OCI-LY1 (cell line): Measurements from ENCODE around the gene PPP1R36.

Experiments
- H2AFZ ChIP-seq: fragments of 200-600 bp; sonication (generic), shearing (Covaris generic); 2 replicates; pipeline ENCODE4 v1.6.0; 2014; ENCODE audit warnings: antibody characterized with exemption, mild to moderate bottlenecking, low read length
- H3F3A ChIP-seq: fragments of 200-600 bp; sonication (generic), shearing (Covaris generic); 2 replicates; pipeline ENCODE4 v1.6.0; 2014; ENCODE audit warnings: mild to moderate bottlenecking, antibody characterized with exemption, low read length, moderate library complexity; ENCODE audit not compliant: insufficient read depth
- H3K27ac ChIP-seq: fragments of 200-600 bp; sonication (generic); 2 replicates; pipeline ENCODE4 v1.5.1; 2014; ENCODE audit warnings: low read length, mixed run types, mild to moderate bottlenecking, low read depth; ENCODE audit not compliant: poor library complexity, severe bottlenecking
- H3K27me3 ChIP-seq: fragments of 200-600 bp; sonication (generic); 2 replicates; pipeline ENCODE4 v1.6.0; 2014; ENCODE audit warnings: antibody characterized with exemption, mild to moderate bottlenecking, low read length, moderate library complexity; ENCODE audit not compliant: insufficient read depth
- H3K36me3 ChIP-seq: fragments of 200-600 bp; sonication (generic); 2 replicates; pipeline ENCODE4 v1.6.1; 2014; ENCODE audit warnings: mild to moderate bottlenecking, antibody characterized with exemption, low read length, moderate library complexity, mixed read lengths; ENCODE audit not compliant: insufficient read depth
- H3K4me1 ChIP-seq: fragments of 200-600 bp; sonication (generic); 2 replicates; pipeline ENCODE4 v1.5.1; 2014; ENCODE audit warnings: mild to moderate bottlenecking, low read length, moderate library complexity; ENCODE audit not compliant: insufficient read depth, severe bottlenecking
- H3K4me2 ChIP-seq: fragments of 200-600 bp; sonication (generic), shearing (Covaris generic); 2 replicates; pipeline ENCODE4 v1.6.1; 2014; ENCODE audit warnings: low read length
- H3K4me3 ChIP-seq: fragments of 200-600 bp; sonication (generic); 2 replicates; pipeline ENCODE4 v1.5.1; 2014; ENCODE audit warnings: low read length, low read depth, mild to moderate bottlenecking, mixed read lengths; ENCODE audit not compliant: poor library complexity, severe bottlenecking
- H3K79me2 ChIP-seq: fragments of 200-600 bp; shearing (Covaris generic); 2 replicates; pipeline ENCODE4 v1.6.1; 2016; ENCODE audit warnings: mixed run types, low read length, mixed read lengths; ENCODE audit not compliant: insufficient read depth
- H3K9ac ChIP-seq: fragments of 200-600 bp; sonication (generic), shearing (Covaris generic); 2 replicates; pipeline ENCODE4 v1.6.1; 2014; ENCODE audit warnings: mild to moderate bottlenecking, low read length, mixed read lengths
- H3K9me2 ChIP-seq: fragments of 200-600 bp; sonication (generic), shearing (Covaris generic); 2 replicates; pipeline ENCODE4 v1.6.1; 2014; ENCODE audit warnings: low read depth, mild to moderate bottlenecking, low read length, mixed read lengths
- H3K9me3 ChIP-seq: fragments of 200-600 bp; shearing (Covaris generic); 2 replicates; pipeline ENCODE4 v1.6.1; 2014; ENCODE audit warnings: low read length, mixed read lengths
- H4K20me1 ChIP-seq: fragments of 200-600 bp; sonication (generic), shearing (Covaris generic); 2 replicates; pipeline ENCODE4 v1.6.0; 2016; ENCODE audit warnings: mild to moderate bottlenecking, low read length; ENCODE audit not compliant: insufficient read depth
- CTCF ChIP-seq: fragments of 200-600 bp; sonication (generic), shearing (Covaris generic); IDR thresholded peaks from 2 replicates; pipeline ENCODE4 v1.5.1; 2017; ENCODE audit warnings: mild to moderate bottlenecking, antibody characterized with exemption, low read length, moderate library complexity, mixed read lengths
- EZH2 ChIP-seq: fragments of 200-600 bp; sonication (generic), shearing (Covaris generic); IDR thresholded peaks from 2 replicates; pipeline ENCODE4 v1.8.0; 2017; ENCODE audit warnings: borderline replicate concordance, mixed run types, mild to moderate bottlenecking, antibody characterized with exemption, low read length, moderate library complexity, mixed read lengths

Gene PPP1R36

GRCh38 chr14:64577211-64577610 is 27.4 kb downstream of the PPP1R36 start:
- Histone ChIP-seq H3K36me3 (no peaks in the 10 kb centered on the region), H3K9ac (no peak overlapping the region), H3F3A (no peaks in the 10 kb centered on the region), H3K4me1 (no peaks in the 10 kb centered on the region), H3K4me2 (no peak overlapping the region), H2AFZ (no peak overlapping the region), H3K9me3 (no peaks in the 10 kb centered on the region), H3K9me2 (no peaks in the 10 kb centered on the region), H3K27ac (no peak overlapping the region), H3K79me2 (no peaks in the 10 kb centered on the region), H4K20me1 (no peaks in the 10 kb centered on the region), H3K27me3 (no peaks in the 10 kb centered on the region), H3K4me3 (no peak overlapping the region)
- TF ChIP-seq CTCF (no peak), EZH2 (no peak)

- Histone ChIP-seq H3K4me1 (no peaks in the 10 kb centered on the region), H4K20me1 (no peaks in the 10 kb centered on the region), H3K27me3 (no peaks in the 10 kb centered on the region), H3K27ac (no peak overlapping the region), H3F3A (no peaks in the 10 kb centered on the region), H3K79me2 (no peaks in the 10 kb centered on the region), H3K36me3 (no peaks in the 10 kb centered on the region), H3K9me3 (no peaks in the 10 kb centered on the region), H2AFZ (no peak overlapping the region), H3K9me2 (no peaks in the 10 kb centered on the region), H3K9ac (no peak overlapping the region), H3K4me2 (no peak overlapping the region), H3K4me3 (no peak overlapping the region)
- TF ChIP-seq CTCF (no peak), EZH2 (no peak)
These were observed 30.7 kb downstream of the PPP1R36 start for GRCh38 chr14:64580467-64580866.

DNA sequence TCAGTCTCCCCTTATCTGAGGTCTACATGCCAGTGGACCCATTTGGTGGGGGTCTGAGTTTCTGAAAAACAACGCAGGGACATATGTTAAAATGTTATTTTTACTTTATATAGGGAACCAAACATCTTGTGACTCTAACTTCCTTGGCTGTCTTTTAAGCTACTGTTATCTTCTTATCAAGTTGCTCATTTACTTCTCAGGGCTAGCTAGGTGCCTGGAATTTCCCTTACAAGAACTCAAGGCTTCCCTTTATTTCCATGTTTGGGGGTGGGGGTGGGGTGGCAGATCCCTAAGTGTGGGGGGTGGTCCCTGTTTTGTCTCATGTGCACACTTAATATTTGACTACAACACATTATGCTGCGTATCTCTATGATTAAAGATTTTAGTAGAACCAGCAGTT is 31.6 kb downstream of the PPP1R36 start:
- no peaks in the 10 kb centered on the region for H3F3A ChIP-seq
- H3K9me2 ChIP-seq = no peaks in the 10 kb centered on the region
- no peaks in the 10 kb centered on the region for H3K79me2 ChIP-seq
- no peak overlapping the region for H3K4me2 ChIP-seq
- no peak overlapping the region for H3K9ac ChIP-seq
- H3K27me3 ChIP-seq = no peaks in the 10 kb centered on the region
- H4K20me1 ChIP-seq = no peaks in the 10 kb centered on the region
- no peak overlapping the region for H3K4me3 ChIP-seq
- H3K36me3 ChIP-seq = no peaks in the 10 kb centered on the region
- H3K9me3 ChIP-seq = no peaks in the 10 kb centered on the region
- H2AFZ ChIP-seq = no peak overlapping the region
- H3K27ac ChIP-seq = no peak overlapping the region
- no peaks in the 10 kb centered on the region for H3K4me1 ChIP-seq
- TF ChIP-seq EZH2 (no peak), CTCF (no peak)
